Keratinocyte (primary cell): ENCODE data around the gene SPSB4. TPM values are rescaled to one million over a fixed set of nuclear protein-coding genes. Genes with fewer than 3 reads are reported as not detected.

ENCODE experiments used
- DNase-seq: peaks from one replicate; pipeline ENCODE4 v3.0.0-alpha.2; 2011; ENCODE audit warnings: low read depth, missing footprints, low spot score
- FAIRE-seq: peaks from 2 replicates; lab custom pipeline; 2011; peaks lifted over from hg19 to GRCh38; lab: Jason Lieb, UNC
- H2AFZ ChIP-seq: 2 replicates; pipeline ENCODE4 v1.6.0; 2012; ENCODE audit warnings: low read length, control low read depth, inconsistent platforms; ENCODE audit not compliant: control insufficient read depth
- H3K27ac ChIP-seq: 2 replicates; pipeline ENCODE4 v1.5.1; 2011; ENCODE audit warnings: low read length; ENCODE audit not compliant: control insufficient read depth, insufficient read depth
- H3K27me3 ChIP-seq: 3 replicates; pipeline ENCODE4 v1.6.0; 2011; ENCODE audit warnings: low read length; ENCODE audit not compliant: control insufficient read depth, insufficient read depth; ENCODE audit errors: extremely low read depth
- H3K36me3 ChIP-seq, 2 experiments: 2 replicates in 1 of 2; 3 replicates in 1 of 2; pipeline ENCODE4 v1.5.1; 2011; ENCODE audit warnings: low read length in 2 of 2, mild to moderate bottlenecking in 1 of 2; ENCODE audit not compliant: control insufficient read depth in 2 of 2, insufficient read depth in 2 of 2; ENCODE audit errors: extremely low read depth in 1 of 2
- H3K4me1 ChIP-seq: 3 replicates; pipeline ENCODE4 v1.5.1; 2011; ENCODE audit warnings: low read length; ENCODE audit not compliant: control insufficient read depth, insufficient read depth; ENCODE audit errors: extremely low read depth
- H3K4me2 ChIP-seq: 3 replicates; pipeline ENCODE4 v1.6.0; 2011; ENCODE audit warnings: low read depth, low read length; ENCODE audit not compliant: control insufficient read depth, insufficient read depth; ENCODE audit errors: extremely low read depth
- H3K4me3 ChIP-seq, 3 experiments: fragments of 200-600 bp in 1 of 3; sonication (generic) in 1 of 3; 2 replicates in 2 of 3; 3 replicates in 1 of 3; pipeline ENCODE4 v1.5.1; 2011 to 2016; ENCODE audit warnings: low read length in 3 of 3, mild to moderate bottlenecking in 3 of 3, control low read depth in 2 of 3, inconsistent platforms in 1 of 3, low read depth in 1 of 3, mixed read lengths in 1 of 3, mixed run types in 1 of 3, moderate library complexity in 1 of 3; ENCODE audit not compliant: control insufficient read depth in 2 of 3, insufficient read depth in 2 of 3; ENCODE audit errors: extremely low read depth in 1 of 3
- H3K79me2 ChIP-seq: 2 replicates; pipeline ENCODE4 v1.6.0; 2012; ENCODE audit warnings: low read length; ENCODE audit not compliant: control insufficient read depth, insufficient read depth
- H3K9ac ChIP-seq: 3 replicates; pipeline ENCODE4 v1.6.0; 2011; ENCODE audit warnings: low read length; ENCODE audit not compliant: control insufficient read depth, insufficient read depth; ENCODE audit errors: extremely low read depth
- H3K9me1 ChIP-seq: 3 replicates; pipeline ENCODE4 v1.6.0; 2011; ENCODE audit warnings: low read length; ENCODE audit not compliant: control insufficient read depth, insufficient read depth; ENCODE audit errors: extremely low read depth
- H3K9me3 ChIP-seq: 2 replicates; pipeline ENCODE4 v1.5.1; 2012; ENCODE audit warnings: low read depth, low read length; ENCODE audit not compliant: control insufficient read depth
- H4K20me1 ChIP-seq: 3 replicates; pipeline ENCODE4 v1.6.0; 2011; ENCODE audit warnings: low read length; ENCODE audit not compliant: control insufficient read depth, insufficient read depth; ENCODE audit errors: extremely low read depth
- CTCF ChIP-seq, 3 experiments: IDR thresholded peaks in 1 of 3; conservative IDR thresholded peaks in 1 of 3; optimal IDR thresholded peaks in 1 of 3; 2 replicates in 2 of 3; 3 replicates in 1 of 3; pipeline versions ENCODE3 to v1.5.1; 2011; ENCODE audit warnings: low read length in 3 of 3, mild to moderate bottlenecking in 3 of 3, moderate library complexity in 2 of 3, control low read depth in 1 of 3, inconsistent platforms in 1 of 3; ENCODE audit not compliant: insufficient read depth in 2 of 3; ENCODE audit errors: extremely low read depth in 1 of 3
- EZH2 ChIP-seq: IDR thresholded peaks from one replicate; pipeline ENCODE4 v1.6.1; 2012; ENCODE audit warnings: inconsistent platforms, mild to moderate bottlenecking, low read length, moderate library complexity
- dilution Hi-C: fragments of 300-500 bp; cut with MboI; formaldehyde crosslinking; loops from one replicate; pipeline ENCODE4 v1.7.0; 2020; ENCODE audit warnings: low sequenced_read_pairs; ENCODE audit not compliant: extremely low pct_ligation_motif_present
- polyA plus RNA-seq, 5 experiments: library from polyadenylated mRNA; depleted of rRNA in 3 of 5; stranded (reverse) in 3 of 5; stranded (forward) in 1 of 5; unstranded in 1 of 5; fragments of >200 nt; gene quantifications; 1 replicate in 1 of 5; 2 replicates in 3 of 5; 3 replicates in 1 of 5; pipeline versions ENCODE4 v1.2.1 to v1.2.3, GENCODE V29; 2011 to 2012; ENCODE audit warnings: missing spikeins in 2 of 5, low read depth in 1 of 5, low replicate concordance in 1 of 5

The SPSB4 gene
- polyA plus RNA-seq, 1 donor (not counting 4 experiments of a cell fraction or from before 2014, with no cell fraction given) = not detected

- Histone ChIP-seq H3K9me1 (no peaks in the 10 kb centered on the region), H3K27me3 (peaks cover 23% of the 10 kb centered on the region), H3K4me1 (no peaks in the 10 kb centered on the region), H3K36me3 (no peaks in the 10 kb centered on the region), H3K79me2 (no peaks in the 10 kb centered on the region), H4K20me1 (no peaks in the 10 kb centered on the region), H3K27ac (no peak overlapping the region), H3K9me3 (no peaks in the 10 kb centered on the region), H3K4me3 (no peak overlapping the region), H3K4me2 (no peak overlapping the region), H2AFZ (no peak overlapping the region), H3K9ac (no peak overlapping the region)
- FAIRE-seq (no peak), DNase-seq (no peak)
- dilution Hi-C loops = no loop called here
- TF ChIP-seq CTCF (optimal IDR thresholded peaks at IDR 0.05 in 1 of 3, IDR thresholded peaks at IDR 0.05 in 1 of 3, conservative IDR thresholded peaks at IDR 0.05 in 1 of 3; ENCODE audit: extremely low read depth in 1 of 3, insufficient read depth in 2 of 3, low read length in 3 of 3) (no peak), EZH2 (no peak)
Observed at GRCh38 chr3:141074529-141074928, 23.4 kb downstream of the SPSB4 start.

- Histone ChIP-seq H3K4me1 (no peaks in the 10 kb centered on the region), H3K27ac (no peak overlapping the region), H3K36me3 (no peaks in the 10 kb centered on the region), H4K20me1 (no peaks in the 10 kb centered on the region), H3K9me1 (no peaks in the 10 kb centered on the region), H3K27me3 (peaks cover 23% of the 10 kb centered on the region), H3K4me3 (no peak overlapping the region), H2AFZ (no peak overlapping the region), H3K9me3 (no peaks in the 10 kb centered on the region), H3K79me2 (no peaks in the 10 kb centered on the region), H3K4me2 (no peak overlapping the region), H3K9ac (no peak overlapping the region)
- FAIRE-seq = no peak
- TF ChIP-seq CTCF (optimal IDR thresholded peaks at IDR 0.05 in 1 of 3, IDR thresholded peaks at IDR 0.05 in 1 of 3, conservative IDR thresholded peaks at IDR 0.05 in 1 of 3; ENCODE audit: extremely low read depth in 1 of 3, insufficient read depth in 2 of 3, low read length in 3 of 3) (no peak), EZH2 (no peak)
- DNase-seq = no peak
- dilution Hi-C loops = no loop called here
Observed at GRCh38 chr3:141076036-141076773, 25.1 kb downstream of the SPSB4 start.
